HepG2 (cell line): ENCODE results near the gene KATNB1. TPM values are rescaled to one million over a fixed set of nuclear protein-coding genes. Genes with fewer than 3 reads are reported as not detected.
A peak's percentile ranks its signal among the peaks of the same experiment; 100 is the strongest.

Source experiments
- ELF3 ChIP-seq: IDR thresholded peaks from 2 replicates; pipeline ENCODE4 v1.6.1; 2016; ENCODE audit warnings: missing genetic modification reagents, missing compliant biosample characterization
- KDM1A ChIP-seq: IDR thresholded peaks from 2 replicates; pipeline ENCODE4 v1.6.1; 2016; ENCODE audit warnings: missing compliant biosample characterization
- MXD4 ChIP-seq: IDR thresholded peaks from 2 replicates; pipeline ENCODE4 v1.6.1; 2016; ENCODE audit warnings: mild to moderate bottlenecking, missing biosample characterization, missing genetic modification reagents
- NCOA5 ChIP-seq: sonication (generic); formaldehyde crosslinking; IDR thresholded peaks from 2 replicates; pipeline ENCODE4 v1.4.0; 2020; ENCODE audit warnings: missing genetic modification reagents
- NR2F6 ChIP-seq, 2 experiments: IDR thresholded peaks; 2 replicates each; pipeline ENCODE4 v1.6.1; 2016; ENCODE audit warnings: antibody characterized with exemption in 1 of 2, mild to moderate bottlenecking in 1 of 2
- RAD21 ChIP-seq: fragments of 450-650 bp; formaldehyde crosslinking; IDR thresholded peaks from 2 replicates; pipeline ENCODE4 v1.5.0; 2020; ENCODE audit warnings: mild to moderate bottlenecking
- RNF219 ChIP-seq: sonication (generic); formaldehyde crosslinking; IDR thresholded peaks from 2 replicates; pipeline ENCODE4 v1.5.0; 2020; ENCODE audit warnings: mild to moderate bottlenecking, missing genetic modification reagents
- SNRNP70 ChIP-seq: fragments of 200-400 bp; formaldehyde crosslinking; IDR thresholded peaks from 2 replicates; pipeline ENCODE4 v1.6.1; 2017; ENCODE audit warnings: mild to moderate bottlenecking, low read depth, low read length, moderate library complexity
- SPEN ChIP-seq: sonication (generic); formaldehyde crosslinking; IDR thresholded peaks from 2 replicates; pipeline ENCODE4 v1.5.1; 2020; ENCODE audit warnings: low read depth, mild to moderate bottlenecking, missing genetic modification reagents
- SRSF1 ChIP-seq: fragments of 200-400 bp; formaldehyde crosslinking; optimal IDR thresholded peaks from 2 replicates; pipeline ENCODE3; 2017; ENCODE audit warnings: mild to moderate bottlenecking, low read depth, low read length, moderate library complexity
- TBL1XR1 ChIP-seq: fragments of 150-350 bp; IDR thresholded peaks from 2 replicates; pipeline ENCODE4 v1.6.1; 2014; ENCODE audit warnings: borderline replicate concordance, low read length; ENCODE audit not compliant: partially characterized antibody
- ZMYM3 ChIP-seq: sonication (generic); formaldehyde crosslinking; IDR thresholded peaks from 2 replicates; pipeline ENCODE4 v1.5.1; 2020; ENCODE audit warnings: mild to moderate bottlenecking, missing genetic modification reagents
- ZNF333 ChIP-seq: sonication (generic); formaldehyde crosslinking; IDR thresholded peaks from 2 replicates; pipeline ENCODE4 v1.4.0; 2020; ENCODE audit warnings: mild to moderate bottlenecking, missing genetic modification reagents, borderline replicate concordance
- polyA plus RNA-seq, 8 experiments: library from polyadenylated mRNA; depleted of rRNA in 3 of 8; stranded (reverse) in 7 of 8; unstranded in 1 of 8; fragments of >200 nt; fragmentation: Illumina TruSeq in 4 of 8; extraction: Trizol in 4 of 8; gene quantifications; 2 replicates each; pipeline versions ENCODE4 v1.2.1 to v1.2.3, GENCODE V29; 2011 to 2016; ENCODE audit warnings: low read depth in 4 of 8, missing spikeins in 1 of 8, mixed read lengths in 1 of 8; ENCODE audit not compliant: insufficient read depth in 1 of 8
- total RNA-seq, 5 experiments: library from RNA; depleted of rRNA; stranded (reverse); fragments of >200 nt; fragmentation: Illumina TruSeq; extraction: Trizol; gene quantifications; 2 replicates each; pipeline ENCODE4 v1.2.3, GENCODE V29; 2016; ENCODE audit warnings: low read depth in 1 of 5
- TF ChIP-seq, protein P1 (sequence below): sonication (generic); formaldehyde crosslinking; IDR thresholded peaks from 2 replicates; pipeline ENCODE4 v1.8.0; 2022; ENCODE audit warnings: mild to moderate bottlenecking, missing genetic modification reagents, moderate library complexity
- TF ChIP-seq, protein P2 (sequence below): sonication (generic); formaldehyde crosslinking; IDR thresholded peaks from 2 replicates; pipeline ENCODE4 v1.4.0; 2020; ENCODE audit warnings: missing genetic modification reagents
- TF ChIP-seq, protein P3 (sequence below): sonication (generic); formaldehyde crosslinking; IDR thresholded peaks from 2 replicates; pipeline ENCODE4 v1.4.0; 2020; ENCODE audit warnings: missing genetic modification reagents, borderline replicate concordance
- TF ChIP-seq, protein P4 (sequence below): sonication (generic); formaldehyde crosslinking; IDR thresholded peaks from 2 replicates; pipeline ENCODE4 v1.5.0; 2020; ENCODE audit warnings: missing genetic modification reagents

KATNB1 gene
- total and polyA plus RNA-seq, 2 of the 13 experiments (the other 11 are each of a cell fraction or from before 2014, with no cell fraction given): 31.5 to 43.5 TPM

- TF ChIP-seq NCOA5 (CRISPR knock-in tag) (no peak), ZNF333 (CRISPR knock-in tag) (peak; percentile 69; the same call in 1 of the 2 replicates), ZMYM3 (peak; percentile 41; the same call in 1 of the 2 replicates), SNRNP70 (no peak), RNF219 (CRISPR knock-in tag) (no peak), KDM1A (no peak), RAD21 (CRISPR knock-in tag) (peak; percentile 89), TBL1XR1 (no peak), NR2F6 (IDR thresholded peaks at IDR 0.05) (no peak), NR2F6 (CRISPR knock-in tag; IDR thresholded peaks at IDR 0.05) (peak; percentile 22; the same call in 1 of the 2 replicates), MXD4 (peak; percentile 90), ELF3 (peak; percentile 8; the same call in 1 of the 2 replicates), SPEN (CRISPR knock-in tag) (peak; percentile 83), SRSF1 (no peak)
- TF ChIP-seq, protein P1, sequence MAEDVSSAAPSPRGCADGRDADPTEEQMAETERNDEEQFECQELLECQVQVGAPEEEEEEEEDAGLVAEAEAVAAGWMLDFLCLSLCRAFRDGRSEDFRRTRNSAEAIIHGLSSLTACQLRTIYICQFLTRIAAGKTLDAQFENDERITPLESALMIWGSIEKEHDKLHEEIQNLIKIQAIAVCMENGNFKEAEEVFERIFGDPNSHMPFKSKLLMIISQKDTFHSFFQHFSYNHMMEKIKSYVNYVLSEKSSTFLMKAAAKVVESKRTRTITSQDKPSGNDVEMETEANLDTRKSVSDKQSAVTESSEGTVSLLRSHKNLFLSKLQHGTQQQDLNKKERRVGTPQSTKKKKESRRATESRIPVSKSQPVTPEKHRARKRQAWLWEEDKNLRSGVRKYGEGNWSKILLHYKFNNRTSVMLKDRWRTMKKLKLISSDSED: no peak
- TF ChIP-seq, protein P2, sequence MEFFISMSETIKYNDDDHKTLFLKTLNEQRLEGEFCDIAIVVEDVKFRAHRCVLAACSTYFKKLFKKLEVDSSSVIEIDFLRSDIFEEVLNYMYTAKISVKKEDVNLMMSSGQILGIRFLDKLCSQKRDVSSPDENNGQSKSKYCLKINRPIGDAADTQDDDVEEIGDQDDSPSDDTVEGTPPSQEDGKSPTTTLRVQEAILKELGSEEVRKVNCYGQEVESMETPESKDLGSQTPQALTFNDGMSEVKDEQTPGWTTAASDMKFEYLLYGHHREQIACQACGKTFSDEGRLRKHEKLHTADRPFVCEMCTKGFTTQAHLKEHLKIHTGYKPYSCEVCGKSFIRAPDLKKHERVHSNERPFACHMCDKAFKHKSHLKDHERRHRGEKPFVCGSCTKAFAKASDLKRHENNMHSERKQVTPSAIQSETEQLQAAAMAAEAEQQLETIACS (CRISPR knock-in tag): peak; percentile 94
- TF ChIP-seq, protein P3, sequence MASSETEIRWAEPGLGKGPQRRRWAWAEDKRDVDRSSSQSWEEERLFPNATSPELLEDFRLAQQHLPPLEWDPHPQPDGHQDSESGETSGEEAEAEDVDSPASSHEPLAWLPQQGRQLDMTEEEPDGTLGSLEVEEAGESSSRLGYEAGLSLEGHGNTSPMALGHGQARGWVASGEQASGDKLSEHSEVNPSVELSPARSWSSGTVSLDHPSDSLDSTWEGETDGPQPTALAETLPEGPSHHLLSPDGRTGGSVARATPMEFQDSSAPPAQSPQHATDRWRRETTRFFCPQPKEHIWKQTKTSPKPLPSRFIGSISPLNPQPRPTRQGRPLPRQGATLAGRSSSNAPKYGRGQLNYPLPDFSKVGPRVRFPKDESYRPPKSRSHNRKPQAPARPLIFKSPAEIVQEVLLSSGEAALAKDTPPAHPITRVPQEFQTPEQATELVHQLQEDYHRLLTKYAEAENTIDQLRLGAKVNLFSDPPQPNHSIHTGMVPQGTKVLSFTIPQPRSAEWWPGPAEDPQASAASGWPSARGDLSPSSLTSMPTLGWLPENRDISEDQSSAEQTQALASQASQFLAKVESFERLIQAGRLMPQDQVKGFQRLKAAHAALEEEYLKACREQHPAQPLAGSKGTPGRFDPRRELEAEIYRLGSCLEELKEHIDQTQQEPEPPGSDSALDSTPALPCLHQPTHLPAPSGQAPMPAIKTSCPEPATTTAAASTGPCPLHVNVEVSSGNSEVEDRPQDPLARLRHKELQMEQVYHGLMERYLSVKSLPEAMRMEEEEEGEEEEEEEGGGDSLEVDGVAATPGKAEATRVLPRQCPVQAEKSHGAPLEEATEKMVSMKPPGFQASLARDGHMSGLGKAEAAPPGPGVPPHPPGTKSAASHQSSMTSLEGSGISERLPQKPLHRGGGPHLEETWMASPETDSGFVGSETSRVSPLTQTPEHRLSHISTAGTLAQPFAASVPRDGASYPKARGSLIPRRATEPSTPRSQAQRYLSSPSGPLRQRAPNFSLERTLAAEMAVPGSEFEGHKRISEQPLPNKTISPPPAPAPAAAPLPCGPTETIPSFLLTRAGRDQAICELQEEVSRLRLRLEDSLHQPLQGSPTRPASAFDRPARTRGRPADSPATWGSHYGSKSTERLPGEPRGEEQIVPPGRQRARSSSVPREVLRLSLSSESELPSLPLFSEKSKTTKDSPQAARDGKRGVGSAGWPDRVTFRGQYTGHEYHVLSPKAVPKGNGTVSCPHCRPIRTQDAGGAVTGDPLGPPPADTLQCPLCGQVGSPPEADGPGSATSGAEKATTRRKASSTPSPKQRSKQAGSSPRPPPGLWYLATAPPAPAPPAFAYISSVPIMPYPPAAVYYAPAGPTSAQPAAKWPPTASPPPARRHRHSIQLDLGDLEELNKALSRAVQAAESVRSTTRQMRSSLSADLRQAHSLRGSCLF (CRISPR knock-in tag): no peak
- TF ChIP-seq, protein P4, sequence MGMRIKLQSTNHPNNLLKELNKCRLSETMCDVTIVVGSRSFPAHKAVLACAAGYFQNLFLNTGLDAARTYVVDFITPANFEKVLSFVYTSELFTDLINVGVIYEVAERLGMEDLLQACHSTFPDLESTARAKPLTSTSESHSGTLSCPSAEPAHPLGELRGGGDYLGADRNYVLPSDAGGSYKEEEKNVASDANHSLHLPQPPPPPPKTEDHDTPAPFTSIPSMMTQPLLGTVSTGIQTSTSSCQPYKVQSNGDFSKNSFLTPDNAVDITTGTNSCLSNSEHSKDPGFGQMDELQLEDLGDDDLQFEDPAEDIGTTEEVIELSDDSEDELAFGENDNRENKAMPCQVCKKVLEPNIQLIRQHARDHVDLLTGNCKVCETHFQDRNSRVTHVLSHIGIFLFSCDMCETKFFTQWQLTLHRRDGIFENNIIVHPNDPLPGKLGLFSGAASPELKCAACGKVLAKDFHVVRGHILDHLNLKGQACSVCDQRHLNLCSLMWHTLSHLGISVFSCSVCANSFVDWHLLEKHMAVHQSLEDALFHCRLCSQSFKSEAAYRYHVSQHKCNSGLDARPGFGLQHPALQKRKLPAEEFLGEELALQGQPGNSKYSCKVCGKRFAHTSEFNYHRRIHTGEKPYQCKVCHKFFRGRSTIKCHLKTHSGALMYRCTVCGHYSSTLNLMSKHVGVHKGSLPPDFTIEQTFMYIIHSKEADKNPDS (CRISPR knock-in tag): peak; percentile 92
Observed at GRCh38 chr16:57802341-57803133, 67.0 kb downstream of the KATNB1 start, which contains the start of gene KIFC3 (continued).
